Measurements from ENCODE around the gene CAV2. TPM values are rescaled to one million over a fixed set of nuclear protein-coding genes. Genes with fewer than 3 reads are reported as not detected.

Gene CAV2
- total and polyA plus RNA-seq, 2 of the 8 experiments (the other 6 are each of a cell fraction or from before 2014, with no cell fraction given), result 2.8 to 4.7 TPM

DNA sequence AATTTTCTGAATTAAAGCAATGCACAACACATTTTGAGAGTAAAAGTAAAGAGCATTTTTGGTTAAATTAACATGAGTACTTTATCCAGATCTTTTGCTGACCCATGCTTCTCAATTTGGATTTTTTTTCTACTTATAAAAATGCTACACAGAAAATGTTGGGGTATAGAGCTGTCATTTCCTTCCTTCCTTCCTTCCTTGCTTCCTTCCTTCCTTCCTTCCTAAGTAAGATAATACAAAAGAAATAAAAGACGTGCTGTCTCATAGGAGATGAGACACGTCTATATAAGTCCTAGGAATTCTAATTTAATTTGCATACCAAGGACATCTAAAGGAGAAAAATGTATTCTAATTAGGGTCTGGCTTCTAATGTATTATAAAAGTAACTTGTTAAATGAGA is 31.0 kb upstream of the CAV2 start (continued):
- TF ChIP-seq, protein P1, sequence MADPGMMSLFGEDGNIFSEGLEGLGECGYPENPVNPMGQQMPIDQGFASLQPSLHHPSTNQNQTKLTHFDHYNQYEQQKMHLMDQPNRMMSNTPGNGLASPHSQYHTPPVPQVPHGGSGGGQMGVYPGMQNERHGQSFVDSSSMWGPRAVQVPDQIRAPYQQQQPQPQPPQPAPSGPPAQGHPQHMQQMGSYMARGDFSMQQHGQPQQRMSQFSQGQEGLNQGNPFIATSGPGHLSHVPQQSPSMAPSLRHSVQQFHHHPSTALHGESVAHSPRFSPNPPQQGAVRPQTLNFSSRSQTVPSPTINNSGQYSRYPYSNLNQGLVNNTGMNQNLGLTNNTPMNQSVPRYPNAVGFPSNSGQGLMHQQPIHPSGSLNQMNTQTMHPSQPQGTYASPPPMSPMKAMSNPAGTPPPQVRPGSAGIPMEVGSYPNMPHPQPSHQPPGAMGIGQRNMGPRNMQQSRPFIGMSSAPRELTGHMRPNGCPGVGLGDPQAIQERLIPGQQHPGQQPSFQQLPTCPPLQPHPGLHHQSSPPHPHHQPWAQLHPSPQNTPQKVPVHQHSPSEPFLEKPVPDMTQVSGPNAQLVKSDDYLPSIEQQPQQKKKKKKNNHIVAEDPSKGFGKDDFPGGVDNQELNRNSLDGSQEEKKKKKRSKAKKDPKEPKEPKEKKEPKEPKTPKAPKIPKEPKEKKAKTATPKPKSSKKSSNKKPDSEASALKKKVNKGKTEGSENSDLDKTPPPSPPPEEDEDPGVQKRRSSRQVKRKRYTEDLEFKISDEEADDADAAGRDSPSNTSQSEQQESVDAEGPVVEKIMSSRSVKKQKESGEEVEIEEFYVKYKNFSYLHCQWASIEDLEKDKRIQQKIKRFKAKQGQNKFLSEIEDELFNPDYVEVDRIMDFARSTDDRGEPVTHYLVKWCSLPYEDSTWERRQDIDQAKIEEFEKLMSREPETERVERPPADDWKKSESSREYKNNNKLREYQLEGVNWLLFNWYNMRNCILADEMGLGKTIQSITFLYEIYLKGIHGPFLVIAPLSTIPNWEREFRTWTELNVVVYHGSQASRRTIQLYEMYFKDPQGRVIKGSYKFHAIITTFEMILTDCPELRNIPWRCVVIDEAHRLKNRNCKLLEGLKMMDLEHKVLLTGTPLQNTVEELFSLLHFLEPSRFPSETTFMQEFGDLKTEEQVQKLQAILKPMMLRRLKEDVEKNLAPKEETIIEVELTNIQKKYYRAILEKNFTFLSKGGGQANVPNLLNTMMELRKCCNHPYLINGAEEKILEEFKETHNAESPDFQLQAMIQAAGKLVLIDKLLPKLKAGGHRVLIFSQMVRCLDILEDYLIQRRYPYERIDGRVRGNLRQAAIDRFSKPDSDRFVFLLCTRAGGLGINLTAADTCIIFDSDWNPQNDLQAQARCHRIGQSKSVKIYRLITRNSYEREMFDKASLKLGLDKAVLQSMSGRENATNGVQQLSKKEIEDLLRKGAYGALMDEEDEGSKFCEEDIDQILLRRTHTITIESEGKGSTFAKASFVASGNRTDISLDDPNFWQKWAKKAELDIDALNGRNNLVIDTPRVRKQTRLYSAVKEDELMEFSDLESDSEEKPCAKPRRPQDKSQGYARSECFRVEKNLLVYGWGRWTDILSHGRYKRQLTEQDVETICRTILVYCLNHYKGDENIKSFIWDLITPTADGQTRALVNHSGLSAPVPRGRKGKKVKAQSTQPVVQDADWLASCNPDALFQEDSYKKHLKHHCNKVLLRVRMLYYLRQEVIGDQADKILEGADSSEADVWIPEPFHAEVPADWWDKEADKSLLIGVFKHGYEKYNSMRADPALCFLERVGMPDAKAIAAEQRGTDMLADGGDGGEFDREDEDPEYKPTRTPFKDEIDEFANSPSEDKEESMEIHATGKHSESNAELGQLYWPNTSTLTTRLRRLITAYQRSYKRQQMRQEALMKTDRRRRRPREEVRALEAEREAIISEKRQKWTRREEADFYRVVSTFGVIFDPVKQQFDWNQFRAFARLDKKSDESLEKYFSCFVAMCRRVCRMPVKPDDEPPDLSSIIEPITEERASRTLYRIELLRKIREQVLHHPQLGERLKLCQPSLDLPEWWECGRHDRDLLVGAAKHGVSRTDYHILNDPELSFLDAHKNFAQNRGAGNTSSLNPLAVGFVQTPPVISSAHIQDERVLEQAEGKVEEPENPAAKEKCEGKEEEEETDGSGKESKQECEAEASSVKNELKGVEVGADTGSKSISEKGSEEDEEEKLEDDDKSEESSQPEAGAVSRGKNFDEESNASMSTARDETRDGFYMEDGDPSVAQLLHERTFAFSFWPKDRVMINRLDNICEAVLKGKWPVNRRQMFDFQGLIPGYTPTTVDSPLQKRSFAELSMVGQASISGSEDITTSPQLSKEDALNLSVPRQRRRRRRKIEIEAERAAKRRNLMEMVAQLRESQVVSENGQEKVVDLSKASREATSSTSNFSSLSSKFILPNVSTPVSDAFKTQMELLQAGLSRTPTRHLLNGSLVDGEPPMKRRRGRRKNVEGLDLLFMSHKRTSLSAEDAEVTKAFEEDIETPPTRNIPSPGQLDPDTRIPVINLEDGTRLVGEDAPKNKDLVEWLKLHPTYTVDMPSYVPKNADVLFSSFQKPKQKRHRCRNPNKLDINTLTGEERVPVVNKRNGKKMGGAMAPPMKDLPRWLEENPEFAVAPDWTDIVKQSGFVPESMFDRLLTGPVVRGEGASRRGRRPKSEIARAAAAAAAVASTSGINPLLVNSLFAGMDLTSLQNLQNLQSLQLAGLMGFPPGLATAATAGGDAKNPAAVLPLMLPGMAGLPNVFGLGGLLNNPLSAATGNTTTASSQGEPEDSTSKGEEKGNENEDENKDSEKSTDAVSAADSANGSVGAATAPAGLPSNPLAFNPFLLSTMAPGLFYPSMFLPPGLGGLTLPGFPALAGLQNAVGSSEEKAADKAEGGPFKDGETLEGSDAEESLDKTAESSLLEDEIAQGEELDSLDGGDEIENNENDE (IDR thresholded peaks at IDR 0.05; ENCODE audit: insufficient replicate concordance, low read length), result no peak
- TF ChIP-seq EZH2 (IDR thresholded peaks at IDR 0.05; ENCODE audit: low read depth, low read length, severe bottlenecking), result no peak
- no peak for TF ChIP-seq YY1 (IDR thresholded peaks at IDR 0.05; ENCODE audit: low read depth, low read length)
- no peak for TF ChIP-seq FOSL1 (IDR thresholded peaks at IDR 0.05; ENCODE audit: insufficient read depth, low read depth, low read length)
- no peak for TF ChIP-seq SIN3A (conservative IDR thresholded peaks at IDR 0.05 in 1 of 2, IDR thresholded peaks at IDR 0.05 in 1 of 2; ENCODE audit: low read depth in 1 of 2, low read length in 2 of 2)
- no peak for TF ChIP-seq BACH1 (IDR thresholded peaks at IDR 0.05; ENCODE audit: low read length)
- TF ChIP-seq SP1 (IDR thresholded peaks at IDR 0.05; ENCODE audit: low read depth, low read length), result no peak
- no peak for TF ChIP-seq RBBP5 (IDR thresholded peaks at IDR 0.05; ENCODE audit: borderline replicate concordance, low read depth, low read length)
- TF ChIP-seq CREB1 (IDR thresholded peaks at IDR 0.05), result no peak
- TF ChIP-seq MAFK (IDR thresholded peaks at IDR 0.05; ENCODE audit: low read depth, low read length), result no peak
- no peak for TF ChIP-seq HDAC2 (IDR thresholded peaks at IDR 0.05; ENCODE audit: borderline replicate concordance in 1 of 2, low read depth in 2 of 2, low read length in 2 of 2)
- no peak for TF ChIP-seq EP300 (IDR thresholded peaks at IDR 0.05; ENCODE audit: borderline replicate concordance in 1 of 2, low read depth in 2 of 2, low read length in 2 of 2)
